GM12878 (cell line): ENCODE data around the gene SEL1L. TPM values are rescaled to one million over a fixed set of nuclear protein-coding genes. Genes with fewer than 3 reads are reported as not detected.
A peak's percentile ranks its signal among the peaks of the same experiment; 100 is the strongest.

ENCODE experiments used
- ATAC-seq: fragments of 200-7000 bp; cut with Tn5 transposase; 3 replicates; pipeline ENCODE4 v1.9.1; 2020; ENCODE audit warnings: mild to moderate bottlenecking, moderate library complexity
- BruUV-seq: library from RNA; stranded (reverse); fragments of 400-500 nt; replicated peaks from 2 replicates; lab custom pipeline; 2021; lab: Mats Ljungman, UMichigan
- CTCF ChIA-PET: fragments of 300-600 bp; sonication (Branson Sonifier 250); formaldehyde crosslinking; extraction: SDS; loops from one replicate; lab custom pipeline; 2021; ENCODE audit warnings: inconsistent platforms; lab: Yijun Ruan, JAX
- POLR2A ChIA-PET: fragments of 350-600 bp; formaldehyde crosslinking; extraction: SDS; loops from one replicate; lab custom pipeline; 2021; ENCODE audit warnings: inconsistent platforms; lab: Charles Lee
- RAD21 ChIA-PET: fragments of 300-600 bp; sonication (Branson Sonifier 250); formaldehyde crosslinking; loops from one replicate; lab custom pipeline; 2023; ENCODE audit warnings: antibody characterized with exemption; ENCODE audit not compliant: unreplicated experiment; lab: Charles Lee
- SMC1A ChIA-PET: fragments of 300-600 bp; sonication (Branson Sonifier 250); formaldehyde crosslinking; loops from one replicate; lab custom pipeline; 2023; ENCODE audit not compliant: unreplicated experiment, uncharacterized antibody; lab: Charles Lee
- DNase-seq: peaks from one replicate; pipeline ENCODE4 v3.0.0-alpha.2; 2011; ENCODE audit warnings: low read depth, low spot score
- FAIRE-seq: peaks from 3 replicates; lab custom pipeline; 2011; peaks lifted over from hg19 to GRCh38; lab: Jason Lieb, UNC
- H2AFZ ChIP-seq: 2 replicates; pipeline ENCODE4 v1.6.0; 2011; ENCODE audit warnings: low read depth, low read length, control low read depth; ENCODE audit not compliant: control insufficient read depth
- H3K27ac ChIP-seq: 2 replicates; pipeline ENCODE4 v1.5.1; 2011; ENCODE audit warnings: control low read depth; ENCODE audit not compliant: control insufficient read depth, insufficient read depth
- H3K27me3 ChIP-seq, 2 experiments: replicated peaks in 1 of 2; 2 replicates each; pipeline versions ENCODE4 v1.6.0 to v1.6.1; 2011; ENCODE audit warnings: low read length in 1 of 2; ENCODE audit not compliant: control insufficient read depth in 2 of 2, insufficient read depth in 2 of 2
- H3K36me3 ChIP-seq, 2 experiments: 2 replicates each; pipeline ENCODE4 v1.5.1; 2011; ENCODE audit warnings: low read length in 1 of 2; ENCODE audit not compliant: control insufficient read depth in 2 of 2, insufficient read depth in 2 of 2
- H3K4me1 ChIP-seq: 2 replicates; pipeline ENCODE4 v1.6.1; 2011; ENCODE audit warnings: mild to moderate bottlenecking, low read length, moderate library complexity, mixed read lengths; ENCODE audit not compliant: control insufficient read depth, insufficient read depth
- H3K4me2 ChIP-seq: 2 replicates; pipeline ENCODE4 v1.6.0; 2011; ENCODE audit warnings: control low read depth; ENCODE audit not compliant: control insufficient read depth, insufficient read depth
- H3K4me3 ChIP-seq: fragments of 200-600 bp; sonication (generic); 2 replicates; pipeline ENCODE4 v1.5.1; 2016
- H3K79me2 ChIP-seq: 2 replicates; pipeline ENCODE4 v1.6.0; 2011; ENCODE audit warnings: low read length; ENCODE audit not compliant: control insufficient read depth, insufficient read depth
- H3K9ac ChIP-seq: 2 replicates; pipeline ENCODE4 v1.8.0; 2011; ENCODE audit warnings: low read length, control low read depth, mixed read lengths; ENCODE audit not compliant: control insufficient read depth, insufficient read depth
- H3K9me3 ChIP-seq: replicated peaks from 3 replicates; pipeline ENCODE4 v1.5.1; 2011; ENCODE audit warnings: mild to moderate bottlenecking, low read length; ENCODE audit not compliant: control insufficient read depth, insufficient read depth
- H4K20me1 ChIP-seq: 2 replicates; pipeline ENCODE4 v1.6.0; 2011; ENCODE audit not compliant: control insufficient read depth, insufficient read depth
- IKZF1 ChIP-seq: fragments of 450-650 bp; conservative IDR thresholded peaks from 2 replicates; pipeline ENCODE4 v1.6.1; 2017; ENCODE audit warnings: antibody characterized with exemption, mild to moderate bottlenecking
- RUNX3 ChIP-seq: IDR thresholded peaks from 2 replicates; pipeline ENCODE4 v1.6.1; 2012; ENCODE audit warnings: low read length, inconsistent platforms
- SIN3A ChIP-seq: IDR thresholded peaks from 2 replicates; pipeline ENCODE4 v1.6.1; 2012; ENCODE audit warnings: low read depth, low read length, improper control_type of control experiment
- ZNF622 ChIP-seq: fragments of 450-650 bp; IDR thresholded peaks from 2 replicates; pipeline ENCODE4 v1.6.1; 2017; ENCODE audit warnings: mild to moderate bottlenecking, inconsistent platforms
- WGBS: methylation state at CpG from one replicate; pipeline ENCODE4 v1.1.6; 2016; ENCODE audit warnings: low lambda C conversion rate; ENCODE audit not compliant: insufficient replicate concordance, insufficient coverage; ENCODE audit errors: missing lambda C conversion rate; 5-methylcytosine and 5-hydroxymethylcytosine counted together
- in situ Hi-C: fragments of 300-500 bp; cut with MboI; formaldehyde crosslinking; loops from 9 replicates; pipeline ENCODE4 v1.14.3; 2018; ENCODE audit warnings: mixed read lengths
- intact Hi-C: fragments of 100-400 bp; cut with micrococcal nuclease; formaldehyde crosslinking; loops from one replicate; pipeline ENCODE4 v1.14.2; 2022; ENCODE audit not compliant: unreplicated experiment
- polyA plus RNA-seq, 11 experiments: library from polyadenylated mRNA; depleted of rRNA in 4 of 11; unstranded in 6 of 11; stranded (reverse) in 5 of 11; fragments of >200 nt; fragmentation: Nextera tagmentation in 4 of 11; fragmentation: Illumina TruSeq in 1 of 11; extraction: Ambion mirVana in 4 of 11; extraction: Trizol in 1 of 11; gene quantifications; 1 replicate in 1 of 11; 2 replicates in 10 of 11; pipeline versions ENCODE4 v1.2.1 to v1.2.3, GENCODE V29; 2011 to 2016; ENCODE audit warnings: inconsistent platforms in 2 of 11, missing spikeins in 2 of 11, low read depth in 1 of 11
- total RNA-seq, 4 experiments: library from RNA; depleted of rRNA in 3 of 4; stranded (reverse); fragments of >200 nt in 3 of 4; fragmentation: Illumina TruSeq in 1 of 4; extraction: Trizol in 1 of 4; gene quantifications; 2 replicates each; pipeline versions ENCODE4 v1.2.1 to v1.2.3, GENCODE V29; 2013 to 2021
- TF ChIP-seq, protein P1 (sequence below): fragments of 450-650 bp; formaldehyde crosslinking; IDR thresholded peaks from 2 replicates; pipeline ENCODE4 v1.5.0; 2022; ENCODE audit warnings: mild to moderate bottlenecking, missing genetic modification characterization
- TF ChIP-seq, protein P2 (sequence below): fragments of 450-650 bp; IDR thresholded peaks from 2 replicates; pipeline ENCODE4 v1.6.1; 2017; ENCODE audit warnings: antibody characterized with exemption, mild to moderate bottlenecking, moderate library complexity
- TF ChIP-seq, protein P3 (sequence below): fragments of 450-650 bp; formaldehyde crosslinking; IDR thresholded peaks from 2 replicates; pipeline ENCODE4 v1.4.0; 2020; ENCODE audit warnings: mild to moderate bottlenecking, moderate library complexity
- TF ChIP-seq, protein P4 (sequence below): fragments of 450-650 bp; IDR thresholded peaks from 2 replicates; pipeline ENCODE4 v1.6.1; 2014; ENCODE audit warnings: mild to moderate bottlenecking

SEL1L gene
- total and polyA plus RNA-seq, 10 of the 15 experiments (the other 5 are each of a cell fraction or from before 2014, with no cell fraction given) = 13.4 to 57.2 (median 31.7) TPM

DNA sequence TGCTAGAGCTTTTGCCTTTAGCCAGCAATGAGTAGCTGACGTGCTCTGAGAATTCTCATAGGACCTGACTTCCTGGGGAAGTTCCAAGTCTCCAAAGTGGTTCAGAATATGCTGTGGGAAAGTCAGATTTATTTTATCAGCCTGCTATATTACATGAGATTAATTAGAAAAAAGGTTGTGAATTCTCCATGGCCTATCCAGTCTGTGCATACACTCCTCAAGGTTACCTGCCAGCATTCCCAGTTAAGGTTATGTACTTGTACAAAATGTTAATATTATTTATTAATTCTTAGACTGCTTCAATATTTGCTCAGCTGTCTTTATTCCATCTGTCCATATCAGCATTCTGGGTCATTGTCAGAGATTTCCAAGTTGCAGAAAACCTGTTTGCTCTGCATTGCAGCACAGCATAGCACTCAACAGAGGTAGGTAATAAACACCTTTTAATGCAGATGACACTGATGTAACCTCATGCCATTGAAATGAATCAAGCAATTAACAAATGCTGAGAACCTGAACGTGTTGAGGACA, 2.7 kb upstream of the SEL1L start:
- Histone ChIP-seq H3K4me1 (peaks cover 20% of the 10 kb centered on the region), H3K27ac (peak overlapping the region; percentile 80), H3K9ac (no peak overlapping the region), H3K9me3 (peaks cover 4% of the 10 kb centered on the region; the same call in 1 of the 3 replicates), H3K4me2 (no peak overlapping the region), H3K27me3 (no peaks in the 10 kb centered on the region), H4K20me1 (no peaks in the 10 kb centered on the region), H3K79me2 (peaks cover 24% of the 10 kb centered on the region), H3K36me3 (no peaks in the 10 kb centered on the region), H3K4me3 (no peak overlapping the region), H2AFZ (peak overlapping the region; percentile 77)
- ATAC-seq = no peak
- in situ Hi-C loops (no loop called here), intact Hi-C loops (no loop called here)
- ChIA-PET CTCF (no interaction called here), SMC1A (interaction anchor here (0.9 kb wide), 2 partner anchors 13 to 16 kb away, joined by 3 to 5 read pairs; no protein-coding TSS in a partner anchor), POLR2A (no interaction called here), RAD21 (interaction anchor here (0.6 kb wide), 1 partner anchor 66 kb away, joined by 3 read pairs; no protein-coding TSS in a partner anchor)
- TF ChIP-seq, protein P1, sequence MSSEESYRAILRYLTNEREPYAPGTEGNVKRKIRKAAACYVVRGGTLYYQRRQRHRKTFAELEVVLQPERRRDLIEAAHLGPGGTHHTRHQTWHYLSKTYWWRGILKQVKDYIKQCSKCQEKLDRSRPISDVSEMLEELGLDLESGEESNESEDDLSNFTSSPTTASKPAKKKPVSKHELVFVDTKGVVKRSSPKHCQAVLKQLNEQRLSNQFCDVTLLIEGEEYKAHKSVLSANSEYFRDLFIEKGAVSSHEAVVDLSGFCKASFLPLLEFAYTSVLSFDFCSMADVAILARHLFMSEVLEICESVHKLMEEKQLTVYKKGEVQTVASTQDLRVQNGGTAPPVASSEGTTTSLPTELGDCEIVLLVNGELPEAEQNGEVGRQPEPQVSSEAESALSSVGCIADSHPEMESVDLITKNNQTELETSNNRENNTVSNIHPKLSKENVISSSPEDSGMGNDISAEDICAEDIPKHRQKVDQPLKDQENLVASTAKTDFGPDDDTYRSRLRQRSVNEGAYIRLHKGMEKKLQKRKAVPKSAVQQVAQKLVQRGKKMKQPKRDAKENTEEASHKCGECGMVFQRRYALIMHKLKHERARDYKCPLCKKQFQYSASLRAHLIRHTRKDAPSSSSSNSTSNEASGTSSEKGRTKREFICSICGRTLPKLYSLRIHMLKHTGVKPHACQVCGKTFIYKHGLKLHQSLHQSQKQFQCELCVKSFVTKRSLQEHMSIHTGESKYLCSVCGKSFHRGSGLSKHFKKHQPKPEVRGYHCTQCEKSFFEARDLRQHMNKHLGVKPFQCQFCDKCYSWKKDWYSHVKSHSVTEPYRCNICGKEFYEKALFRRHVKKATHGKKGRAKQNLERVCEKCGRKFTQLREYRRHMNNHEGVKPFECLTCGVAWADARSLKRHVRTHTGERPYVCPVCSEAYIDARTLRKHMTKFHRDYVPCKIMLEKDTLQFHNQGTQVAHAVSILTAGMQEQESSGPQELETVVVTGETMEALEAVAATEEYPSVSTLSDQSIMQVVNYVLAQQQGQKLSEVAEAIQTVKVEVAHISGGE (CRISPR knock-in tag) = no peak
- no peak for TF ChIP-seq IKZF1
- TF ChIP-seq, protein P2, sequence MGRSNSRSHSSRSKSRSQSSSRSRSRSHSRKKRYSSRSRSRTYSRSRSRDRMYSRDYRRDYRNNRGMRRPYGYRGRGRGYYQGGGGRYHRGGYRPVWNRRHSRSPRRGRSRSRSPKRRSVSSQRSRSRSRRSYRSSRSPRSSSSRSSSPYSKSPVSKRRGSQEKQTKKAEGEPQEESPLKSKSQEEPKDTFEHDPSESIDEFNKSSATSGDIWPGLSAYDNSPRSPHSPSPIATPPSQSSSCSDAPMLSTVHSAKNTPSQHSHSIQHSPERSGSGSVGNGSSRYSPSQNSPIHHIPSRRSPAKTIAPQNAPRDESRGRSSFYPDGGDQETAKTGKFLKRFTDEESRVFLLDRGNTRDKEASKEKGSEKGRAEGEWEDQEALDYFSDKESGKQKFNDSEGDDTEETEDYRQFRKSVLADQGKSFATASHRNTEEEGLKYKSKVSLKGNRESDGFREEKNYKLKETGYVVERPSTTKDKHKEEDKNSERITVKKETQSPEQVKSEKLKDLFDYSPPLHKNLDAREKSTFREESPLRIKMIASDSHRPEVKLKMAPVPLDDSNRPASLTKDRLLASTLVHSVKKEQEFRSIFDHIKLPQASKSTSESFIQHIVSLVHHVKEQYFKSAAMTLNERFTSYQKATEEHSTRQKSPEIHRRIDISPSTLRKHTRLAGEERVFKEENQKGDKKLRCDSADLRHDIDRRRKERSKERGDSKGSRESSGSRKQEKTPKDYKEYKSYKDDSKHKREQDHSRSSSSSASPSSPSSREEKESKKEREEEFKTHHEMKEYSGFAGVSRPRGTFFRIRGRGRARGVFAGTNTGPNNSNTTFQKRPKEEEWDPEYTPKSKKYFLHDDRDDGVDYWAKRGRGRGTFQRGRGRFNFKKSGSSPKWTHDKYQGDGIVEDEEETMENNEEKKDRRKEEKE = no peak
- no peak for TF ChIP-seq RUNX3
- no peak for TF ChIP-seq SIN3A
- TF ChIP-seq, protein P3, sequence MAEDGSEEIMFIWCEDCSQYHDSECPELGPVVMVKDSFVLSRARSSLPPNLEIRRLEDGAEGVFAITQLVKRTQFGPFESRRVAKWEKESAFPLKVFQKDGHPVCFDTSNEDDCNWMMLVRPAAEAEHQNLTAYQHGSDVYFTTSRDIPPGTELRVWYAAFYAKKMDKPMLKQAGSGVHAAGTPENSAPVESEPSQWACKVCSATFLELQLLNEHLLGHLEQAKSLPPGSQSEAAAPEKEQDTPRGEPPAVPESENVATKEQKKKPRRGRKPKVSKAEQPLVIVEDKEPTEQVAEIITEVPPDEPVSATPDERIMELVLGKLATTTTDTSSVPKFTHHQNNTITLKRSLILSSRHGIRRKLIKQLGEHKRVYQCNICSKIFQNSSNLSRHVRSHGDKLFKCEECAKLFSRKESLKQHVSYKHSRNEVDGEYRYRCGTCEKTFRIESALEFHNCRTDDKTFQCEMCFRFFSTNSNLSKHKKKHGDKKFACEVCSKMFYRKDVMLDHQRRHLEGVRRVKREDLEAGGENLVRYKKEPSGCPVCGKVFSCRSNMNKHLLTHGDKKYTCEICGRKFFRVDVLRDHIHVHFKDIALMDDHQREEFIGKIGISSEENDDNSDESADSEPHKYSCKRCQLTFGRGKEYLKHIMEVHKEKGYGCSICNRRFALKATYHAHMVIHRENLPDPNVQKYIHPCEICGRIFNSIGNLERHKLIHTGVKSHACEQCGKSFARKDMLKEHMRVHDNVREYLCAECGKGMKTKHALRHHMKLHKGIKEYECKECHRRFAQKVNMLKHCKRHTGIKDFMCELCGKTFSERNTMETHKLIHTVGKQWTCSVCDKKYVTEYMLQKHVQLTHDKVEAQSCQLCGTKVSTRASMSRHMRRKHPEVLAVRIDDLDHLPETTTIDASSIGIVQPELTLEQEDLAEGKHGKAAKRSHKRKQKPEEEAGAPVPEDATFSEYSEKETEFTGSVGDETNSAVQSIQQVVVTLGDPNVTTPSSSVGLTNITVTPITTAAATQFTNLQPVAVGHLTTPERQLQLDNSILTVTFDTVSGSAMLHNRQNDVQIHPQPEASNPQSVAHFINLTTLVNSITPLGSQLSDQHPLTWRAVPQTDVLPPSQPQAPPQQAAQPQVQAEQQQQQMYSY (CRISPR knock-in tag) = no peak
- TF ChIP-seq, protein P4, sequence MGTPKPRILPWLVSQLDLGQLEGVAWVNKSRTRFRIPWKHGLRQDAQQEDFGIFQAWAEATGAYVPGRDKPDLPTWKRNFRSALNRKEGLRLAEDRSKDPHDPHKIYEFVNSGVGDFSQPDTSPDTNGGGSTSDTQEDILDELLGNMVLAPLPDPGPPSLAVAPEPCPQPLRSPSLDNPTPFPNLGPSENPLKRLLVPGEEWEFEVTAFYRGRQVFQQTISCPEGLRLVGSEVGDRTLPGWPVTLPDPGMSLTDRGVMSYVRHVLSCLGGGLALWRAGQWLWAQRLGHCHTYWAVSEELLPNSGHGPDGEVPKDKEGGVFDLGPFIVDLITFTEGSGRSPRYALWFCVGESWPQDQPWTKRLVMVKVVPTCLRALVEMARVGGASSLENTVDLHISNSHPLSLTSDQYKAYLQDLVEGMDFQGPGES = no peak
- TF ChIP-seq ZNF622 = no peak
- BruUV-seq = no TSS peak
- FAIRE-seq = no peak
- DNase-seq = no peak
- WGBS = 15% methylated on average over 2 of the region's 2 CpGs
